GM12878 (cell line): ENCODE results near the gene AIRE. TPM values are rescaled to one million over a fixed set of nuclear protein-coding genes. Genes with fewer than 3 reads are reported as not detected.

Experiments used
- ATAC-seq: fragments of 200-7000 bp; cut with Tn5 transposase; 3 replicates; pipeline ENCODE4 v1.9.1; 2020; ENCODE audit warnings: mild to moderate bottlenecking, moderate library complexity
- BruUV-seq: library from RNA; stranded (reverse); fragments of 400-500 nt; replicated peaks from 2 replicates; lab custom pipeline; 2021; lab: Mats Ljungman, UMichigan
- CTCF ChIA-PET: fragments of 300-600 bp; sonication (Branson Sonifier 250); formaldehyde crosslinking; extraction: SDS; loops from one replicate; lab custom pipeline; 2021; ENCODE audit warnings: inconsistent platforms; lab: Yijun Ruan, JAX
- POLR2A ChIA-PET: fragments of 350-600 bp; formaldehyde crosslinking; extraction: SDS; loops from one replicate; lab custom pipeline; 2021; ENCODE audit warnings: inconsistent platforms; lab: Charles Lee
- RAD21 ChIA-PET: fragments of 300-600 bp; sonication (Branson Sonifier 250); formaldehyde crosslinking; loops from one replicate; lab custom pipeline; 2023; ENCODE audit warnings: antibody characterized with exemption; ENCODE audit not compliant: unreplicated experiment; lab: Charles Lee
- SMC1A ChIA-PET: fragments of 300-600 bp; sonication (Branson Sonifier 250); formaldehyde crosslinking; loops from one replicate; lab custom pipeline; 2023; ENCODE audit not compliant: unreplicated experiment, uncharacterized antibody; lab: Charles Lee
- DNase-seq: peaks from one replicate; pipeline ENCODE4 v3.0.0-alpha.2; 2011; ENCODE audit warnings: low read depth, low spot score
- FAIRE-seq: peaks from 3 replicates; lab custom pipeline; 2011; peaks lifted over from hg19 to GRCh38; lab: Jason Lieb, UNC
- H2AFZ ChIP-seq: 2 replicates; pipeline ENCODE4 v1.6.0; 2011; ENCODE audit warnings: low read depth, low read length, control low read depth; ENCODE audit not compliant: control insufficient read depth
- H3K27ac ChIP-seq: 2 replicates; pipeline ENCODE4 v1.5.1; 2011; ENCODE audit warnings: control low read depth; ENCODE audit not compliant: control insufficient read depth, insufficient read depth
- H3K27me3 ChIP-seq, 2 experiments: replicated peaks in 1 of 2; 2 replicates each; pipeline versions ENCODE4 v1.6.0 to v1.6.1; 2011; ENCODE audit warnings: low read length in 1 of 2; ENCODE audit not compliant: control insufficient read depth in 2 of 2, insufficient read depth in 2 of 2
- H3K36me3 ChIP-seq, 2 experiments: 2 replicates each; pipeline ENCODE4 v1.5.1; 2011; ENCODE audit warnings: low read length in 1 of 2; ENCODE audit not compliant: control insufficient read depth in 2 of 2, insufficient read depth in 2 of 2
- H3K4me1 ChIP-seq: 2 replicates; pipeline ENCODE4 v1.6.1; 2011; ENCODE audit warnings: mild to moderate bottlenecking, low read length, moderate library complexity, mixed read lengths; ENCODE audit not compliant: control insufficient read depth, insufficient read depth
- H3K4me2 ChIP-seq: 2 replicates; pipeline ENCODE4 v1.6.0; 2011; ENCODE audit warnings: control low read depth; ENCODE audit not compliant: control insufficient read depth, insufficient read depth
- H3K4me3 ChIP-seq: fragments of 200-600 bp; sonication (generic); 2 replicates; pipeline ENCODE4 v1.5.1; 2016
- H3K79me2 ChIP-seq: 2 replicates; pipeline ENCODE4 v1.6.0; 2011; ENCODE audit warnings: low read length; ENCODE audit not compliant: control insufficient read depth, insufficient read depth
- H3K9ac ChIP-seq: 2 replicates; pipeline ENCODE4 v1.8.0; 2011; ENCODE audit warnings: low read length, control low read depth, mixed read lengths; ENCODE audit not compliant: control insufficient read depth, insufficient read depth
- H3K9me3 ChIP-seq: replicated peaks from 3 replicates; pipeline ENCODE4 v1.5.1; 2011; ENCODE audit warnings: mild to moderate bottlenecking, low read length; ENCODE audit not compliant: control insufficient read depth, insufficient read depth
- H4K20me1 ChIP-seq: 2 replicates; pipeline ENCODE4 v1.6.0; 2011; ENCODE audit not compliant: control insufficient read depth, insufficient read depth
- KAT2A ChIP-seq: conservative IDR thresholded peaks from 2 replicates; pipeline ENCODE4 v1.6.1; 2011; ENCODE audit warnings: low read depth, low read length; ENCODE audit not compliant: control insufficient read depth
- POLR2AphosphoS5 ChIP-seq: IDR thresholded peaks from 2 replicates; pipeline ENCODE4 v1.6.1; 2011; ENCODE audit warnings: mild to moderate bottlenecking, low read length, inconsistent platforms
- SREBF1 ChIP-seq: IDR thresholded peaks from 2 replicates; pipeline ENCODE4 v1.6.1; 2012; ENCODE audit warnings: mild to moderate bottlenecking, low read length
- ZZZ3 ChIP-seq: IDR thresholded peaks from 2 replicates; pipeline ENCODE4 v1.6.1; 2011; ENCODE audit warnings: low read depth; ENCODE audit not compliant: control insufficient read depth, insufficient read length
- WGBS: methylation state at CpG from one replicate; pipeline ENCODE4 v1.1.6; 2016; ENCODE audit warnings: low lambda C conversion rate; ENCODE audit not compliant: insufficient replicate concordance, insufficient coverage; ENCODE audit errors: missing lambda C conversion rate; 5-methylcytosine and 5-hydroxymethylcytosine counted together
- in situ Hi-C: fragments of 300-500 bp; cut with MboI; formaldehyde crosslinking; loops from 9 replicates; pipeline ENCODE4 v1.14.3; 2018; ENCODE audit warnings: mixed read lengths
- intact Hi-C: fragments of 100-400 bp; cut with micrococcal nuclease; formaldehyde crosslinking; loops from one replicate; pipeline ENCODE4 v1.14.2; 2022; ENCODE audit not compliant: unreplicated experiment
- polyA plus RNA-seq, 11 experiments: library from polyadenylated mRNA; depleted of rRNA in 4 of 11; unstranded in 6 of 11; stranded (reverse) in 5 of 11; fragments of >200 nt; fragmentation: Nextera tagmentation in 4 of 11; fragmentation: Illumina TruSeq in 1 of 11; extraction: Ambion mirVana in 4 of 11; extraction: Trizol in 1 of 11; gene quantifications; 1 replicate in 1 of 11; 2 replicates in 10 of 11; pipeline versions ENCODE4 v1.2.1 to v1.2.3, GENCODE V29; 2011 to 2016; ENCODE audit warnings: inconsistent platforms in 2 of 11, missing spikeins in 2 of 11, low read depth in 1 of 11
- total RNA-seq, 4 experiments: library from RNA; depleted of rRNA in 3 of 4; stranded (reverse); fragments of >200 nt in 3 of 4; fragmentation: Illumina TruSeq in 1 of 4; extraction: Trizol in 1 of 4; gene quantifications; 2 replicates each; pipeline versions ENCODE4 v1.2.1 to v1.2.3, GENCODE V29; 2013 to 2021
- TF ChIP-seq, protein P1 (sequence below): IDR thresholded peaks from 2 replicates; pipeline ENCODE4 v1.6.1; 2011; ENCODE audit warnings: borderline replicate concordance, low read depth, mild to moderate bottlenecking, moderate library complexity, mixed read lengths, low read length; ENCODE audit not compliant: insufficient read depth; ENCODE audit errors: extremely low read length

AIRE gene
- total and polyA plus RNA-seq, 10 of the 15 experiments (the other 5 are each of a cell fraction or from before 2014, with no cell fraction given): 0.05 to 0.10 TPM; not detected in 8

GRCh38 chr21:44335266-44336059, 49.8 kb downstream of the AIRE start:
- ChIA-PET RAD21 (no interaction called here), CTCF (no interaction called here), SMC1A (no interaction called here), POLR2A (no interaction called here)
- in situ Hi-C loops (no loop called here), intact Hi-C loops (no loop called here)
- H3K79me2 ChIP-seq: no peaks in the 10 kb centered on the region
- no peak overlapping the region for H2AFZ ChIP-seq
- no peak overlapping the region for H3K4me2 ChIP-seq
- no peak overlapping the region for H3K27ac ChIP-seq
- DNase-seq: no peak
- H4K20me1 ChIP-seq: no peaks in the 10 kb centered on the region
- no peak overlapping the region for H3K9ac ChIP-seq
- 82% methylated on average over 22 of the region's 24 CpGs for WGBS
- no peak overlapping the region for H3K4me3 ChIP-seq
- no TSS peak for BruUV-seq
- H3K27me3 ChIP-seq: no peaks in the 10 kb centered on the region
- peaks cover 11% of the 10 kb centered on the region for H3K4me1 ChIP-seq
- H3K9me3 ChIP-seq: no peaks in the 10 kb centered on the region
- ATAC-seq: no peak
- TF ChIP-seq KAT2A (no peak), POLR2AphosphoS5 (0 out of 2 replicates have a peak, but pooled peaks have one; percentile 19), ZZZ3 (no peak), SREBF1 (no peak)
- TF ChIP-seq, protein P1, sequence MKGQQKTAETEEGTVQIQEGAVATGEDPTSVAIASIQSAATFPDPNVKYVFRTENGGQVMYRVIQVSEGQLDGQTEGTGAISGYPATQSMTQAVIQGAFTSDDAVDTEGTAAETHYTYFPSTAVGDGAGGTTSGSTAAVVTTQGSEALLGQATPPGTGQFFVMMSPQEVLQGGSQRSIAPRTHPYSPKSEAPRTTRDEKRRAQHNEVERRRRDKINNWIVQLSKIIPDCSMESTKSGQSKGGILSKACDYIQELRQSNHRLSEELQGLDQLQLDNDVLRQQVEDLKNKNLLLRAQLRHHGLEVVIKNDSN: no peak
- FAIRE-seq: no peak
- no peaks in the 10 kb centered on the region for H3K36me3 ChIP-seq
